AG09319 (cell line): ENCODE data around the gene CLEC4C.

ENCODE experiments used
- DNase-seq: peaks from one replicate; pipeline ENCODE4 v3.0.0-alpha.2; 2010; ENCODE audit warnings: low read depth; ENCODE audit errors: extremely low read depth
- CTCF ChIP-seq: IDR thresholded peaks from 2 replicates; pipeline ENCODE4 v1.5.1; 2011; ENCODE audit warnings: low read depth, mild to moderate bottlenecking, inconsistent platforms, low read length, moderate library complexity

CLEC4C gene

GRCh38 chr12:7694556-7695236, 52.5 kb downstream of the CLEC4C start:
- TF ChIP-seq CTCF, result no peak
- DNase-seq, result no peak

GRCh38 chr12:7693793-7694192, 53.4 kb downstream of the CLEC4C start:
- no peak for TF ChIP-seq CTCF
- no peak for DNase-seq

GRCh38 chr12:7681535-7681934, 65.6 kb downstream of the CLEC4C start:
- DNase-seq, result no peak
- TF ChIP-seq CTCF, result no peak
